ENCODE measurements around the gene FBXL2. TPM values are rescaled to one million over a fixed set of nuclear protein-coding genes. Genes with fewer than 3 reads are reported as not detected.
"Not testable (repeated sequence)": the region's sequence is repeated elsewhere in the genome, so short reads cannot be mapped to it uniquely, and the experiment has no call there.

FBXL2 gene
- total RNA-seq, 1 donor from 2014 or later: 23.3 TPM

- TF ChIP-seq EZH2 (IDR thresholded peaks at IDR 0.05; ENCODE audit: insufficient read depth, low read length) (no peak), CTCF (IDR thresholded peaks at IDR 0.05; ENCODE audit: insufficient read depth, low read depth, low read length) (no peak)
- Histone ChIP-seq H3K4me1 (ENCODE audit: insufficient read depth, low read length) (peaks cover 9% of the 10 kb centered on the region), H3K27me3 (ENCODE audit: insufficient read depth, low read length) (no peaks in the 10 kb centered on the region), H3K79me2 (ENCODE audit: insufficient read depth, low read length) (peaks cover 95% of the 10 kb centered on the region), H3K9me3 (ENCODE audit: insufficient read depth, low read depth, low read length) (no peaks in the 10 kb centered on the region), H3K36me3 (ENCODE audit: insufficient read depth, low read length) (peaks cover 4% of the 10 kb centered on the region), H3K4me2 (ENCODE audit: low read length) (no peak overlapping the region), H4K20me1 (ENCODE audit: insufficient read depth, low read length) (peaks cover 89% of the 10 kb centered on the region), H2AFZ (ENCODE audit: low read depth, low read length) (no peak overlapping the region), H3K9ac (ENCODE audit: low read length) (no peak overlapping the region), H3K27ac (ENCODE audit: low read depth, low read length) (no peak overlapping the region), H3K4me3 (ENCODE audit: insufficient read depth, low read depth, low read length) (no peak overlapping the region)
- FAIRE-seq (no peak), DNase-seq (ENCODE audit: low read depth) (no peak)
- no peaks in the 10 kb centered on the region for H3K9me3 Mint-ChIP-seq (ENCODE audit: unreplicated experiment)
- H3K27ac Mint-ChIP-seq (ENCODE audit: unreplicated experiment): no peak overlapping the region
- H3K27me3 Mint-ChIP-seq (ENCODE audit: low read depth, unreplicated experiment): no peaks in the 10 kb centered on the region
- H3K36me3 Mint-ChIP-seq (ENCODE audit: low read depth, unreplicated experiment): peaks cover 9% of the 10 kb centered on the region
- peaks cover 63% of the 10 kb centered on the region for H3K4me1 Mint-ChIP-seq (ENCODE audit: low read depth, unreplicated experiment)
- H3K4me3 Mint-ChIP-seq (ENCODE audit: unreplicated experiment): no peak overlapping the region
These were observed 149.5 kb downstream of the FBXL2 start for GRCh38 chr3:33426630-33427317.

DNA sequence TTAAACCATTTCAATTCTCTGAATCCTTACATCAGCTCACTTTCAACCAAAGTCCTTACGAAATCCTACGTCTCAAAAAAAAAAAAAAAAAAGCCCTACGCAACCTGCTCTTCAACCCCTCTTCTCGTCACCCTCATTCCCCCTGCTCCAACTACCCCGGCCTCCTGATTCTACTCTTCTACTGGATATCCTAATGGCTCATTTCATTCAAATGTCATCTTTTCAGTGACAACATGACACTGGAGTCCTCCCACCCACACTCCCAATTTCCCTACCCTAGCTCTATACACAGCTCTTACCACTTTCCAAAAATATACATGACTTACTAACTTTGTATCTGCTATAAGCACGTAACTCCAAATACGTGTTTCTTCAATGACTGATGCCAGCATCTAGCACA is 151.5 kb downstream of the FBXL2 start:
- FAIRE-seq (no peak), DNase-seq (ENCODE audit: low read depth) (no peak)
- TF ChIP-seq CTCF (IDR thresholded peaks at IDR 0.05; ENCODE audit: insufficient read depth, low read depth, low read length) (no peak), EZH2 (IDR thresholded peaks at IDR 0.05; ENCODE audit: insufficient read depth, low read length) (no peak)
- Histone ChIP-seq H3K4me1 (ENCODE audit: insufficient read depth, low read length) (peaks cover 9% of the 10 kb centered on the region), H2AFZ (ENCODE audit: low read depth, low read length) (no peak overlapping the region), H3K4me3 (ENCODE audit: insufficient read depth, low read depth, low read length) (no peak overlapping the region), H3K36me3 (ENCODE audit: insufficient read depth, low read length) (no peaks in the 10 kb centered on the region), H3K27ac (ENCODE audit: low read depth, low read length) (no peak overlapping the region), H3K79me2 (ENCODE audit: insufficient read depth, low read length) (peaks cover 99% of the 10 kb centered on the region), H3K27me3 (ENCODE audit: insufficient read depth, low read length) (no peaks in the 10 kb centered on the region), H3K4me2 (ENCODE audit: low read length) (no peak overlapping the region), H3K9ac (ENCODE audit: low read length) (no peak overlapping the region), H3K9me3 (ENCODE audit: insufficient read depth, low read depth, low read length) (no peaks in the 10 kb centered on the region), H4K20me1 (ENCODE audit: insufficient read depth, low read length) (peaks cover 94% of the 10 kb centered on the region)
- Mint-ChIP-seq H3K27me3 (ENCODE audit: low read depth, unreplicated experiment) (no peaks in the 10 kb centered on the region), H3K27ac (ENCODE audit: unreplicated experiment) (no peak overlapping the region), H3K9me3 (ENCODE audit: unreplicated experiment) (no peaks in the 10 kb centered on the region), H3K36me3 (ENCODE audit: low read depth, unreplicated experiment) (peaks cover 6% of the 10 kb centered on the region), H3K4me1 (ENCODE audit: low read depth, unreplicated experiment) (peaks cover 67% of the 10 kb centered on the region), H3K4me3 (ENCODE audit: unreplicated experiment) (peak overlapping the region; percentile 4)

GRCh38 chr3:33429306-33429705 is 152.1 kb downstream of the FBXL2 start:
- not testable (repeated sequence) for H3K9ac ChIP-seq (ENCODE audit: low read length); H3K9me3 ChIP-seq (ENCODE audit: insufficient read depth, low read depth, low read length); H3K27ac ChIP-seq (ENCODE audit: low read depth, low read length); H3K4me2 ChIP-seq (ENCODE audit: low read length); H3K27ac Mint-ChIP-seq (ENCODE audit: unreplicated experiment); H3K36me3 Mint-ChIP-seq (ENCODE audit: low read depth, unreplicated experiment); H3K9me3 Mint-ChIP-seq (ENCODE audit: unreplicated experiment); H3K36me3 ChIP-seq (ENCODE audit: insufficient read depth, low read length); H3K27me3 Mint-ChIP-seq (ENCODE audit: low read depth, unreplicated experiment); H3K27me3 ChIP-seq (ENCODE audit: insufficient read depth, low read length); FAIRE-seq; H2AFZ ChIP-seq (ENCODE audit: low read depth, low read length); DNase-seq (ENCODE audit: low read depth); H3K4me1 ChIP-seq (ENCODE audit: insufficient read depth, low read length); H3K4me3 Mint-ChIP-seq (ENCODE audit: unreplicated experiment); H3K4me3 ChIP-seq (ENCODE audit: insufficient read depth, low read depth, low read length)
- peaks cover 69% of the 10 kb centered on the region for H3K4me1 Mint-ChIP-seq (ENCODE audit: low read depth, unreplicated experiment)
- Histone ChIP-seq H4K20me1 (ENCODE audit: insufficient read depth, low read length) (peaks cover 98% of the 10 kb centered on the region), H3K79me2 (ENCODE audit: insufficient read depth, low read length) (peaks cover 99% of the 10 kb centered on the region)

Measured in astrocyte (in vitro differentiated cells and primary cell).